ENCODE data around the gene CACNG4.

DNA sequence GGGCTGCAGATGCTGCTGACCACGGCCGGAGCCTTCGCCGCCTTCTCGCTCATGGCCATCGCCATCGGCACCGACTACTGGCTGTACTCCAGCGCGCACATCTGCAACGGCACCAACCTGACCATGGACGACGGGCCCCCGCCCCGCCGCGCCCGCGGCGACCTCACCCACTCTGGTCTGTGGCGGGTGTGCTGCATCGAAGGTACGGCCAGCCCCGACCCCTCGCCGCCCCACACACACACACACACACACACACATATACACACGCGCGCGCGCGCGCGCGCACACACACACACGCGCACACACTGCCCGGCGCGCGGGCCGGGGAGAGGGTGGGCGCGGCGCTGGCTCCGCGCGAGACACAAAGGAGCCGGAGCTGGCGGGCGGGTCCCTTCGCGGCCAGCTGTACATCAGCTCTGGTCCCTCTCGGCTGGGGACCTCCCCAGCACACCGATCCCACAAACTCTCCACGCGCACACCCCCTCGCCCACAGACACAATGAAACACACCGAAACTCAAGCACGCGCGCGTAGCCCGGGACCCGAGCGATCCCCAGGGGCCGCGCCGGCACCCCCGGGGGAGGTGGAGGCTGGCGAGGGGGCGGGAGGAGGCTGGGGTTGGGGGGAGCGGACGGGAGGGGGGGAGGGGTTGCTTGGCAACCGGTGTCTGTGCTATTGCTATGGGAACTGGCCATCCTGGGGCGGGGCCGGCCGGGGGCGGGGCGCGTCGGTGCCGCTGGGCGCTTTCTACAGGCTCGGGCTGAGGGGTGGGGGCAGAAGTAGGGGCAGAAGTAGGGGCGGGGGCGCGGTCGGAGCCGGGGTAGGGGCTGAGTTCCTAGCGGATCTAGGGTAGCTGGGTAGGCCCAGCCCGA lies 658 bp downstream of the CACNG4 start:
- TF ChIP-seq, protein P1, sequence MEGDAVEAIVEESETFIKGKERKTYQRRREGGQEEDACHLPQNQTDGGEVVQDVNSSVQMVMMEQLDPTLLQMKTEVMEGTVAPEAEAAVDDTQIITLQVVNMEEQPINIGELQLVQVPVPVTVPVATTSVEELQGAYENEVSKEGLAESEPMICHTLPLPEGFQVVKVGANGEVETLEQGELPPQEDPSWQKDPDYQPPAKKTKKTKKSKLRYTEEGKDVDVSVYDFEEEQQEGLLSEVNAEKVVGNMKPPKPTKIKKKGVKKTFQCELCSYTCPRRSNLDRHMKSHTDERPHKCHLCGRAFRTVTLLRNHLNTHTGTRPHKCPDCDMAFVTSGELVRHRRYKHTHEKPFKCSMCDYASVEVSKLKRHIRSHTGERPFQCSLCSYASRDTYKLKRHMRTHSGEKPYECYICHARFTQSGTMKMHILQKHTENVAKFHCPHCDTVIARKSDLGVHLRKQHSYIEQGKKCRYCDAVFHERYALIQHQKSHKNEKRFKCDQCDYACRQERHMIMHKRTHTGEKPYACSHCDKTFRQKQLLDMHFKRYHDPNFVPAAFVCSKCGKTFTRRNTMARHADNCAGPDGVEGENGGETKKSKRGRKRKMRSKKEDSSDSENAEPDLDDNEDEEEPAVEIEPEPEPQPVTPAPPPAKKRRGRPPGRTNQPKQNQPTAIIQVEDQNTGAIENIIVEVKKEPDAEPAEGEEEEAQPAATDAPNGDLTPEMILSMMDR (IDR thresholded peaks at IDR 0.05) = no peak
- TF ChIP-seq POLR2AphosphoS5 (IDR thresholded peaks at IDR 0.05) (no peak), POLR2A (IDR thresholded peaks at IDR 0.05) (no peak), EP300 (IDR thresholded peaks at IDR 0.05; ENCODE audit: low read depth) (no peak)
